Ascending aorta (tissue), 2 donors: Measurements from ENCODE around the gene TPPP3. TPM values are rescaled to one million over a fixed set of nuclear protein-coding genes. Genes with fewer than 3 reads are reported as not detected.

Experiments used
- DNase-seq, 2 donors: peaks; one replicate each; pipeline ENCODE4 v3.0.0-alpha.2; 2019; ENCODE audit warnings: low spot score in 2 of 2
- H3K27ac ChIP-seq, 2 donors: fragments of 200-600 bp; sonication (generic); one replicate each; pipeline ENCODE4 v1.5.1; 2016 to 2017; ENCODE audit warnings: mild to moderate bottlenecking in 1 of 2
- H3K27me3 ChIP-seq: fragments of 200-600 bp; sonication (generic); one replicate; pipeline ENCODE4 v1.5.1; 2017
- H3K36me3 ChIP-seq, 2 donors: fragments of 200-600 bp; sonication (generic); one replicate each; pipeline ENCODE4 v1.5.1; 2016
- H3K4me1 ChIP-seq, 2 donors: fragments of 200-600 bp; sonication (generic); one replicate each; pipeline ENCODE4 v1.5.1; 2016 to 2017; ENCODE audit warnings: mild to moderate bottlenecking in 1 of 2
- H3K4me3 ChIP-seq, 2 donors: fragments of 200-600 bp; sonication (generic); one replicate each; pipeline ENCODE4 v1.5.1; 2016 to 2017; ENCODE audit warnings: mild to moderate bottlenecking in 1 of 2
- H3K9me3 ChIP-seq, 2 donors: fragments of 200-600 bp; sonication (generic); one replicate each; pipeline ENCODE4 v1.5.1; 2016
- CTCF ChIP-seq, 3 experiments: fragments of 200-600 bp in 2 of 3; fragments of 450-650 bp in 1 of 3; sonication (generic) in 2 of 3; IDR thresholded peaks; one replicate each; pipeline ENCODE4 v1.5.1; 2016 to 2019; ENCODE audit warnings: antibody characterized with exemption in 3 of 3, mild to moderate bottlenecking in 1 of 3, moderate library complexity in 1 of 3
- intact Hi-C: fragments of 100-400 bp; cut with DNase I; formaldehyde crosslinking; loops from one replicate; pipeline ENCODE4 v1.15.1; 2023
- total RNA-seq: library from RNA; depleted of rRNA; stranded (reverse); fragments of >200 nt; gene quantifications from one replicate; pipeline ENCODE4 v1.1.0, GENCODE V29; 2016

Gene TPPP3
- total RNA-seq, result 2.8 TPM

DNA sequence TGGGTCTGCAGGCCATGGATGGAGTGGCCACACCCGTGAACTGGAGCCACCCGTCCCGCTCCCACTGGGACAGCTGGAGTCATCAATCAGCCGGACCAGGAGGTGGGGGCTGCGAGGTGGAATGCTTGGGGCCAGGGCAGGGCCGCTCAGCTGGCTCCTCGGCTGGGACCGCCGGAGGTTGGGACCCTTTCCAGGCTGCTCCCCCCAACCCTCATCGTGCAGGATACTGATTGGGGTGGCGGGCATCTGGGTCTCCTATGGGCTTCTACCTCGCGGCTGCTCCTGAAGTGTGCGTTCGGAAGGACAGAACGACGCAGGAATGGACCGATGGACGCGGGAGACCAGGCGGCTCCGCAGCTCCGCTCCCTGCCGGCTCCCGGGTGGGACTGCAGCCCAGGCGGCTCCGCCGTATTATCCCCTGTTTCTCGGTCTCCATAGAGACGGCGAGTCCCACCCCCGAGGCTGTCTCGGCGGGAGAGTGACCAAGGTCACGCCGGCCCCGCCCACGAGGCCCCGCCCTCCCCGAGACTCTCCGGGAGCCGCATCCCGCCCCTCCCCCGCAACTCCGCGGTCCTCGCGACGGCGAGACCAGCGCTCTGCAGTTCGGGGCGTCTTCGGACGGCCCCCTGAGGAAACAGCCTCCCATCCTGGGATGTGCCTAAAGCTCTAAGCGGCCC lies at the start of gene TPPP3:
Gene TPPP3 (minus strand): TSS at position 388 of the 677 bp plus-strand sequence. CDS start 2,387 bp downstream, outside the sequence.
- H3K4me1 ChIP-seq, result peaks cover 15 to 25% of the 10 kb centered on the region in 2 donors
- no peaks in the 10 kb centered on the region for H3K36me3 ChIP-seq
- no peaks in the 10 kb centered on the region for H3K9me3 ChIP-seq
- H3K27me3 ChIP-seq, result peaks cover 15% of the 10 kb centered on the region
- peak within 1 kb of the TSS; percentile 49 to 52 for H3K27ac ChIP-seq
- intact Hi-C loops, result loop anchor here (10.0 kb wide), 1 partner anchor 108 kb away; no protein-coding TSS in a partner anchor
- TF ChIP-seq CTCF (IDR thresholded peaks at IDR 0.05), result peak; percentile 62 to 72 (median 69)
- DNase-seq, result peak; percentile 50 to 91
- H3K4me3 ChIP-seq, result peak within 1 kb of the TSS; percentile 45 to 58

DNA sequence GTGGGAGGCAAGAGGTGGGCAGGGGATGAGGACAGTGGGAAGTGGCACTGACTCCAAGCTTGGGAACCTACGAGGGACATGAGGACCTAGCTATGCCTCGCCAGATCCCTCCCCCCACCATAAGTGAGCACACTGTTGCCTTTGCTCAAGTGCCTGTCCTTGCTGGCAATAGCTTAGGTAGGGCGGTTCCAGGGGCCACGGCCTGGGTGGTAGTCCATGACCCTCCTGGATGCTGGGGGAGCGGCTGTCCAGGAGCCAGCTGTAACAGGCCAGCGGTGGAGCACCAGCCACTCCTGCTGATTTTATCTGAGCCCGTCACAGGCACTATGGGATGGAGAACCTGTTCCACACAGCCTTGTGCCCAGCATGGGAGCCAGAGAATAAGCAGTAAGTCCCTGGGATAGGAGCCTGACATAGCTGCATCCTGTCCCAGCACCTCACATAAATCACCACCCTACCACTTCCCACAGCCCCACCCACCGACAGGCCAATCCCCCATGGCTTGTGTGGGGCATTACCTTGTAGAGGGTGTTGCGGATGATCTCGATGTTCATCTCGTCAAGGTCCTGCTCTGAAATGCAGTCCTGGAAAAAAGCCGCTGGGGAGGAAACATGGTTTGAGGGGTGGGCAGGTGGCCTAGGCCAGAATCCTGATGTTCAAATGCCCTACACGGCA lies 49.4 kb upstream of the TPPP3 start:
- DNase-seq, result no peak
- no peaks in the 10 kb centered on the region for H3K9me3 ChIP-seq
- peaks cover 19 to 42% of the 10 kb centered on the region in 2 donors for H3K36me3 ChIP-seq
- no peak for TF ChIP-seq CTCF (IDR thresholded peaks at IDR 0.05)
- H3K27me3 ChIP-seq, result no peaks in the 10 kb centered on the region
- H3K4me3 ChIP-seq, result no peak overlapping the region
- intact Hi-C loops, result no loop called here
- H3K27ac ChIP-seq, result no peak overlapping the region
- peaks cover 0 to 4% of the 10 kb centered on the region in 2 donors for H3K4me1 ChIP-seq

- H3K4me1 ChIP-seq, result peaks cover 0 to 4% of the 10 kb centered on the region in 2 donors
Observed at GRCh38 chr16:67441907-67442306, 48.6 kb upstream of the TPPP3 start.

DNA sequence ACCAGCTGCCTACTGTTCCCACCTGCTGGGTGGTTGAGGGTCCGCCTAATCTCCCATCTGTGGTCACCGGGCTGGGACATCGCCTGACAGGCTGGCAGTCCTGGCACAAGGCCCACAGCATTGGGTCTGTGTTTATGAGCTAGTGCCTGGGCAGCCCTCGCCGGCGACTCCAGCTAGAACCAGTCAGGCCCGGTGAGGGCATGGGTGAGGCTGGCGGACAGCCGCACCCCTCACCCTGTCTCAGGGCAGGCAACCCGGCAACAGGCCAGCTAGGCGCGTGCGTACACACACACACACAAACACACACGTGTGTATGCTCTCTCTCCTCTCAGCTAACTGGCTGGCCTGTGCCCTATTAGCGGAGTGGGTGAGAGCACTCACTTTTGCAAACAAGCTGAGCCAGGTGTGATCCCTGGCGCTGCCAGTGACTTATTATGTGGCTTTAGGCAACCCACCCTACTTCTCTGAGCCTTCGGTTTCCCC lies 48.0 kb upstream of the TPPP3 start:
- H3K27ac ChIP-seq, result no peak overlapping the region

More at GRCh38 chr16:67441907-67442306, 48.6 kb upstream of the TPPP3 start:
- DNase-seq, result no peak
- intact Hi-C loops, result no loop called here
- Histone ChIP-seq H3K27ac (no peak overlapping the region), H3K4me3 (no peak overlapping the region), H3K36me3 (peaks cover 28 to 43% of the 10 kb centered on the region in 2 donors), H3K27me3 (no peaks in the 10 kb centered on the region), H3K9me3 (no peaks in the 10 kb centered on the region)
- no peak for TF ChIP-seq CTCF (IDR thresholded peaks at IDR 0.05)

More for the DNA sequence above, 48.0 kb upstream of the TPPP3 start:
- intact Hi-C loops, result no loop called here
- H3K4me3 ChIP-seq, result no peak overlapping the region
- no peak for TF ChIP-seq CTCF (IDR thresholded peaks at IDR 0.05)
- H3K4me1 ChIP-seq, result peaks cover 0 to 3% of the 10 kb centered on the region in 2 donors
- H3K36me3 ChIP-seq, result peaks cover 31 to 43% of the 10 kb centered on the region in 2 donors
- no peaks in the 10 kb centered on the region for H3K27me3 ChIP-seq
- DNase-seq, result no peak
- H3K9me3 ChIP-seq, result no peaks in the 10 kb centered on the region
